Neuronal stem cell (in vitro differentiated cells): Measurements from ENCODE around the gene NSD1.

Source experiments
- DNase-seq: peaks from one replicate; pipeline ENCODE4 v3.0.0-alpha.2; 2013; ENCODE audit warnings: low spot score
- H2AFZ ChIP-seq: one replicate; pipeline ENCODE4 v1.6.1; 2013; ENCODE audit warnings: mild to moderate bottlenecking, low read length, inconsistent platforms
- H2AK5ac ChIP-seq: 2 replicates; pipeline ENCODE4 v1.6.1; 2013; ENCODE audit warnings: low read depth, mild to moderate bottlenecking, inconsistent platforms, low read length, moderate library complexity, mixed read lengths
- H2BK120ac ChIP-seq: 2 replicates; pipeline ENCODE4 v1.6.1; 2013; ENCODE audit warnings: low read depth, mild to moderate bottlenecking, inconsistent platforms, low read length, moderate library complexity, mixed read lengths
- H2BK12ac ChIP-seq: one replicate; pipeline ENCODE4 v1.6.1; 2013; ENCODE audit warnings: low read length, inconsistent platforms
- H2BK15ac ChIP-seq: 2 replicates; pipeline ENCODE4 v1.6.1; 2013; ENCODE audit warnings: mild to moderate bottlenecking, low read length, inconsistent platforms, mixed read lengths
- H2BK5ac ChIP-seq: one replicate; pipeline ENCODE4 v1.6.1; 2013; ENCODE audit warnings: inconsistent platforms, mild to moderate bottlenecking, low read length, moderate library complexity
- H3K14ac ChIP-seq: one replicate; pipeline ENCODE4 v1.6.1; 2013; ENCODE audit warnings: low read length, inconsistent platforms
- H3K18ac ChIP-seq: 2 replicates; pipeline ENCODE4 v1.6.1; 2013; ENCODE audit warnings: low read length, inconsistent platforms
- H3K23ac ChIP-seq: 2 replicates; pipeline ENCODE4 v1.6.1; 2013; ENCODE audit warnings: low read depth, mild to moderate bottlenecking, mixed read lengths, low read length, inconsistent platforms; ENCODE audit not compliant: poor library complexity
- H3K27ac ChIP-seq: replicated peaks from 3 replicates; pipeline ENCODE4 v1.5.1; 2013; ENCODE audit warnings: low read length, inconsistent platforms
- H3K27me3 ChIP-seq, 3 experiments: 2 replicates each; pipeline ENCODE4 v1.6.1; 2013; ENCODE audit warnings: low read length in 3 of 3, mild to moderate bottlenecking in 2 of 3, inconsistent platforms in 1 of 3, low read depth in 1 of 3, mixed read lengths in 1 of 3, moderate library complexity in 1 of 3; ENCODE audit not compliant: control insufficient read depth in 3 of 3, insufficient read depth in 3 of 3
- H3K36me3 ChIP-seq, 2 donors: replicated peaks in 1 of 2; 2 replicates each; pipeline ENCODE4 v1.6.1; 2013; ENCODE audit warnings: low read length in 2 of 2; ENCODE audit not compliant: control insufficient read depth in 2 of 2, insufficient read depth in 2 of 2
- H3K4ac ChIP-seq: 2 replicates; pipeline ENCODE4 v1.6.1; 2013; ENCODE audit warnings: inconsistent platforms, mild to moderate bottlenecking, low read length, moderate library complexity
- H3K4me1 ChIP-seq, 2 donors: 1 replicate in 1 of 2; 2 replicates in 1 of 2; pipeline ENCODE4 v1.6.1; 2013; ENCODE audit warnings: low read length in 2 of 2, low read depth in 1 of 2; ENCODE audit not compliant: control insufficient read depth in 2 of 2, insufficient read depth in 1 of 2
- H3K4me2 ChIP-seq: one replicate; pipeline ENCODE4 v1.6.1; 2013; ENCODE audit warnings: mild to moderate bottlenecking, low read length, inconsistent platforms; ENCODE audit not compliant: insufficient read depth, poor library complexity, severe bottlenecking
- H3K4me3 ChIP-seq, 2 donors: 2 replicates each; pipeline ENCODE4 v1.5.1; 2013; ENCODE audit warnings: low read length in 2 of 2, mild to moderate bottlenecking in 2 of 2, inconsistent platforms in 1 of 2, moderate library complexity in 1 of 2
- H3K79me1 ChIP-seq: one replicate; pipeline ENCODE4 v1.6.1; 2013; ENCODE audit warnings: low read depth, mild to moderate bottlenecking, inconsistent platforms, low read length, moderate library complexity
- H3K9ac ChIP-seq: one replicate; pipeline ENCODE4 v1.6.1; 2013; ENCODE audit warnings: mild to moderate bottlenecking, low read depth, low read length, inconsistent platforms; ENCODE audit not compliant: poor library complexity
- H3K9me3 ChIP-seq, 2 donors: replicated peaks in 1 of 2; 2 replicates each; pipeline versions ENCODE3 to v1.6.1; 2013; ENCODE audit warnings: low read length in 2 of 2, mild to moderate bottlenecking in 2 of 2, inconsistent platforms in 1 of 2, low read depth in 1 of 2, mixed read lengths in 1 of 2, moderate library complexity in 1 of 2; ENCODE audit not compliant: control insufficient read depth in 2 of 2, insufficient read depth in 1 of 2
- H4K8ac ChIP-seq: one replicate; pipeline ENCODE4 v1.6.1; 2013; ENCODE audit warnings: low read depth, mild to moderate bottlenecking, inconsistent platforms, low read length, moderate library complexity
- H4K91ac ChIP-seq: one replicate; pipeline ENCODE4 v1.6.1; 2013; ENCODE audit warnings: low read length, low read depth, mild to moderate bottlenecking, inconsistent platforms; ENCODE audit not compliant: poor library complexity
- WGBS, 2 donors: extraction: QIAGEN DNeasy Blood & Tissue Kit; methylation state at CpG; one replicate each; pipeline ENCODE4 v1.1.7; 2013; ENCODE audit warnings: missing lambda C conversion rate in 2 of 2, mixed read lengths in 1 of 2; ENCODE audit not compliant: insufficient read length in 2 of 2, insufficient replicate concordance in 1 of 2; ENCODE audit errors: extremely low coverage in 2 of 2; 5-methylcytosine and 5-hydroxymethylcytosine counted together

Gene NSD1

DNA sequence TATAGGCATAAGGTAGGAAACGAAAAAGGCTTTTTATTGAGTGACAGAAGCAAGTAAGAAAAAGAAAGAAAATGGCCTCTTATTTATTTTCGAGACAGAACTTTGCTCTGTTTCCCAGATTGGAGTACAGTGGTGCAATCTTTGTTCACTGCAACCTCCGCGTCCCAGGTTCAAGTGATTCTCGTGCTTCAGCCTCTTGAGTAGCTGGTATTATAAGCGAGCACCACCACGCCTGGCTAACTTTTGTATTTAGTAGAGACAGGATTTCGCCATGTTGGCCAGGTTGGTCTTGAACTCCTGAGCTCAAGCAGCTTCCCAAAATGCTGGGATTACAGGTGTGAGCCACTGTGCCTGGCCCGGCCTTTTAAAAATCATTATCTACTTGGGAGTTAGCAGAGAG lies 70.7 kb downstream of the NSD1 start:
- H3K14ac ChIP-seq: no peak overlapping the region
- no peaks in the 10 kb centered on the region for H3K9me3 ChIP-seq
- H3K27me3 ChIP-seq: no peaks in the 10 kb centered on the region
- H3K4me3 ChIP-seq: no peak overlapping the region
- WGBS, 2 donors: no CpG with 5 or more reads among the region's 9 CpGs
- H2AK5ac ChIP-seq: no peak overlapping the region
- H3K23ac ChIP-seq: no peak overlapping the region
- H2BK12ac ChIP-seq: no peak overlapping the region
- no peak overlapping the region for H2BK15ac ChIP-seq
- DNase-seq: no peak
- H2AFZ ChIP-seq: no peak overlapping the region
- peaks cover 0 to 14% of the 10 kb centered on the region in 2 donors for H3K36me3 ChIP-seq
- no peaks in the 10 kb centered on the region for H3K4me1 ChIP-seq
- H4K91ac ChIP-seq: no peak overlapping the region
- H3K9ac ChIP-seq: no peak overlapping the region
- H2BK120ac ChIP-seq: no peak overlapping the region
- no peak overlapping the region for H4K8ac ChIP-seq
- H3K4ac ChIP-seq: no peak overlapping the region
- H3K79me1 ChIP-seq: peaks cover 3% of the 10 kb centered on the region
- no peak overlapping the region for H2BK5ac ChIP-seq
- H3K27ac ChIP-seq: no peak overlapping the region
- H3K4me2 ChIP-seq: no peak overlapping the region
- no peak overlapping the region for H3K18ac ChIP-seq

DNA sequence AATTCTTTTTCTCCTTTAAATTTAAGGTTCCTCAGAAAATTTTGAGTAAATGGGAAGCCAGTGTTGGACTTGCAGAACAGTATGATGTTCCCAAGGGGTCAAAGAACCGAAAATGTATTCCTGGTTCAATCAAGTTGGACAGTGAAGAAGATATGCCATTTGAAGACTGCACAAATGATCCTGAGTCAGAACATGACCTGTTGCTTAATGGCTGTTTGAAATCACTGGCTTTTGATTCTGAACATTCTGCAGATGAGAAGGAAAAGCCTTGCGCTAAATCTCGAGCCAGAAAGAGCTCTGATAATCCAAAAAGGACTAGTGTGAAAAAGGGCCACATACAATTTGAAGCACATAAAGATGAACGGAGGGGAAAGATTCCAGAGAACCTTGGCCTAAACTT lies 76.0 kb downstream of the NSD1 start:
- no peaks in the 10 kb centered on the region for H3K4me1 ChIP-seq
- no peak overlapping the region for H2BK12ac ChIP-seq
- H2AK5ac ChIP-seq: no peak overlapping the region
- peaks cover 0 to 25% of the 10 kb centered on the region in 2 donors for H3K36me3 ChIP-seq
- DNase-seq: no peak
- H3K27me3 ChIP-seq: peaks cover 0 to 6% (median 0%) of the 10 kb centered on the region in 3 experiments
- H3K4ac ChIP-seq: no peak overlapping the region
- H2AFZ ChIP-seq: no peak overlapping the region
- H3K4me2 ChIP-seq: no peak overlapping the region
- WGBS, 2 donors: no CpG with 5 or more reads among the region's 4 CpGs
- H3K79me1 ChIP-seq: peaks cover 3% of the 10 kb centered on the region
- H3K27ac ChIP-seq: no peak overlapping the region
- no peak overlapping the region for H3K9ac ChIP-seq
- H2BK120ac ChIP-seq: no peak overlapping the region
- H3K23ac ChIP-seq: no peak overlapping the region
- no peak overlapping the region for H4K91ac ChIP-seq
- H4K8ac ChIP-seq: no peak overlapping the region
- no peak overlapping the region for H3K14ac ChIP-seq
- no peak overlapping the region for H3K4me3 ChIP-seq
- no peak overlapping the region for H3K18ac ChIP-seq
- no peak overlapping the region for H2BK15ac ChIP-seq
- no peaks in the 10 kb centered on the region for H3K9me3 ChIP-seq
- no peak overlapping the region for H2BK5ac ChIP-seq

GRCh38 chr5:177212242-177212641 lies 78.7 kb downstream of the NSD1 start:
- no CpG with 5 or more reads among the region's 3 CpGs for WGBS, 2 donors
- H2BK5ac ChIP-seq: no peak overlapping the region
- H3K9me3 ChIP-seq: no peaks in the 10 kb centered on the region
- no peak overlapping the region for H2BK12ac ChIP-seq
- H3K36me3 ChIP-seq: peaks cover 0 to 28% of the 10 kb centered on the region in 2 donors
- H2AK5ac ChIP-seq: no peak overlapping the region
- H3K14ac ChIP-seq: no peak overlapping the region
- no peak overlapping the region for H3K27ac ChIP-seq
- H3K4me1 ChIP-seq: no peaks in the 10 kb centered on the region
- peaks cover 0 to 6% (median 0%) of the 10 kb centered on the region in 3 experiments for H3K27me3 ChIP-seq
- H3K18ac ChIP-seq: no peak overlapping the region
- DNase-seq: no peak
- H4K91ac ChIP-seq: no peak overlapping the region
- H3K4me3 ChIP-seq: no peak overlapping the region
- H3K23ac ChIP-seq: no peak overlapping the region
- no peak overlapping the region for H2AFZ ChIP-seq
- H3K79me1 ChIP-seq: peaks cover 5% of the 10 kb centered on the region
- H3K4me2 ChIP-seq: no peak overlapping the region
- no peak overlapping the region for H2BK120ac ChIP-seq
- no peak overlapping the region for H4K8ac ChIP-seq
- H3K9ac ChIP-seq: no peak overlapping the region
- H3K4ac ChIP-seq: no peak overlapping the region
- no peak overlapping the region for H2BK15ac ChIP-seq

DNA sequence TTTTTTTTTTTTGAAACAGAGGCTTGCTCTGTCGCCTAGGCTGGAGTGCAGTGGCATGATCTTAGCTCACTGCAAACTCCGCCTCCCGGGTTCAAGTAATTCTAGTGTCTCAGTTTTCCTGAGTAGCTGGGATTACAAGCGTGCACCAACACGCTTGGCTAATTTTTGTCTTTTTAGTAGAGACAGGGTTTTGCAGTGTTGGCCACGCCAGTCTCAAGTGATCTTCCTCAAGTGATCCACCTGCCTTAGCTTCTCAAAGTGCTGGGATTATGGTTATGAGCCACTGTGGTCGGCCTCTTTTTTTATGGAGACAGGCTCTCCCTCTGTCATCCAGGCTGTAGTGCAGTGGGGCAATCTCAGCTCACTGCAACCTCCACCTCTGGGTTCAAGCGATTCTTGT lies 87.0 kb downstream of the NSD1 start:
- H2BK15ac ChIP-seq: no peak overlapping the region

More for the DNA sequence above, 87.0 kb downstream of the NSD1 start:
- Histone ChIP-seq H3K79me1 (peaks cover 6% of the 10 kb centered on the region), H3K4me2 (no peak overlapping the region), H3K27ac (no peak overlapping the region), H2AK5ac (no peak overlapping the region), H2AFZ (no peak overlapping the region), H3K9ac (no peak overlapping the region), H4K91ac (no peak overlapping the region), H3K4ac (no peak overlapping the region), H3K18ac (no peak overlapping the region), H3K14ac (no peak overlapping the region), H4K8ac (no peak overlapping the region), H3K27me3 (no peaks in the 10 kb centered on the region), H3K9me3 (no peaks in the 10 kb centered on the region), H2BK120ac (no peak overlapping the region), H3K4me1 (no peaks in the 10 kb centered on the region), H3K4me3 (no peak overlapping the region), H2BK12ac (no peak overlapping the region), H3K23ac (no peak overlapping the region), H3K36me3 (peaks cover 0 to 5% of the 10 kb centered on the region in 2 donors), H2BK5ac (no peak overlapping the region)
- no CpG with 5 or more reads among the region's 8 CpGs for WGBS, 2 donors
- DNase-seq: no peak
